HG03097 (cell line): Measurements from ENCODE around the gene ZNF644.

Experiments used
- ATAC-seq: cut with Tn5 transposase; IDR thresholded peaks from one replicate; pipeline ENCODE4 v1.9.1; 2021; ENCODE audit not compliant: unreplicated experiment, low FRiP score

Gene ZNF644

GRCh38 chr1:90990779-90991178 is 31.1 kb downstream of the ZNF644 start:
- ATAC-seq = no peak

- no peak for ATAC-seq
Observed at GRCh38 chr1:90989990-90990389, 31.8 kb downstream of the ZNF644 start.

GRCh38 chr1:90989302-90989701 is 32.5 kb downstream of the ZNF644 start:
- ATAC-seq = no peak

GRCh38 chr1:90987841-90988240 is 34.0 kb downstream of the ZNF644 start:
- no peak for ATAC-seq

GRCh38 chr1:90986953-90987352 is 34.9 kb downstream of the ZNF644 start:
- no peak for ATAC-seq

GRCh38 chr1:90977522-90977921 is 44.3 kb downstream of the ZNF644 start:
- ATAC-seq = no peak

GRCh38 chr1:90973897-90974798 is 47.7 kb downstream of the ZNF644 start:
- no peak for ATAC-seq

GRCh38 chr1:90970208-90970607 is 51.6 kb downstream of the ZNF644 start:
- ATAC-seq = no peak

GRCh38 chr1:90969241-90969640 is 52.6 kb downstream of the ZNF644 start:
- ATAC-seq = no peak

- no peak for ATAC-seq
Observed at GRCh38 chr1:90964444-90965035, 57.3 kb downstream of the ZNF644 start.

GRCh38 chr1:90963651-90964050 is 58.2 kb downstream of the ZNF644 start:
- no peak for ATAC-seq

GRCh38 chr1:90963236-90963635 is 58.6 kb downstream of the ZNF644 start:
- no peak for ATAC-seq

- peak; percentile 70 for ATAC-seq
Observed at GRCh38 chr1:90959352-90960206, 62.3 kb downstream of the ZNF644 start.

- ATAC-seq = no peak
Observed at GRCh38 chr1:90957497-90957896, 64.3 kb downstream of the ZNF644 start.

GRCh38 chr1:90955769-90956168 is 66.1 kb downstream of the ZNF644 start:
- ATAC-seq = no peak

GRCh38 chr1:90952906-90953305 is 68.9 kb downstream of the ZNF644 start:
- ATAC-seq = no peak

- ATAC-seq = no peak
Observed at GRCh38 chr1:90951009-90951408, 70.8 kb downstream of the ZNF644 start.

- ATAC-seq = no peak
Observed at GRCh38 chr1:90948301-90948700, 73.5 kb downstream of the ZNF644 start.

- ATAC-seq = no peak
Observed at GRCh38 chr1:90946630-90947029, 75.2 kb downstream of the ZNF644 start.

- ATAC-seq = no peak
Observed at GRCh38 chr1:90945287-90945686, 76.5 kb downstream of the ZNF644 start.

GRCh38 chr1:90943966-90944365 is 77.9 kb downstream of the ZNF644 start:
- no peak for ATAC-seq
